Ramos (cell line): ENCODE measurements around the gene C3orf33.

Experiments used
- in situ Hi-C: fragments of 300-500 bp; cut with MboI; formaldehyde crosslinking; loops from one replicate; pipeline ENCODE4 v1.14.3; 2022; ENCODE audit warnings: low sequenced_read_pairs; ENCODE audit not compliant: unreplicated experiment

C3orf33 gene

DNA sequence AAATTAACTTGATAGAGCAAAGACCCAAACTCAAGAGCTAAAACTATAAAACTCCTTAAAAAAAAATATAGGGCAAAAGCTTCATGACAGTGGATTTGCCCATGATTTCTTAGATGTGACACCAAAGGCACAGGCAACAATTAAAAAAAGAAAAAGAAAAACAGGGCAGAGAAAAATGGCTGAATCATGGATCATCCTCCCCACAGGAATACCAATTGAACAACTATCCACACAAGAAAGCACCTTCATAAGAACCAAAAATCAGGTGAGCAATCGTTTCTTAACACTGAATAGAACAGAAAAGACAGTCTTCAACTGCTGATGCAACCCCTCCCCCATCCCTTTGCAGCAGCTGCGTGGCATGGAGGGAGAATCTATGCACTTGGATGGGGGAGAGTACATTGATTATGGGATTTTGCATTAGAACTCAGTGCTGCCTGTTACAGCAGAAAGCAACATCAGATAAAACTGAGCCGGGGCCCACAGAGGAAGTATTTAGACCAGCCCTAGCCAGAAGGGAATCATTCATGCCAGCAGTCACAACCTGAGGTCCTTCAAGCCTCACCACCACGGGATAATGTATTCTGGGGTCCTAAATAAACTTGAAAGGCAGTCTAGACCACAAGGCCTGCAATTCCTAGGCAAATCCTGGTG is 15.7 kb downstream of the C3orf33 start:
- in situ Hi-C loops: no loop called here

DNA sequence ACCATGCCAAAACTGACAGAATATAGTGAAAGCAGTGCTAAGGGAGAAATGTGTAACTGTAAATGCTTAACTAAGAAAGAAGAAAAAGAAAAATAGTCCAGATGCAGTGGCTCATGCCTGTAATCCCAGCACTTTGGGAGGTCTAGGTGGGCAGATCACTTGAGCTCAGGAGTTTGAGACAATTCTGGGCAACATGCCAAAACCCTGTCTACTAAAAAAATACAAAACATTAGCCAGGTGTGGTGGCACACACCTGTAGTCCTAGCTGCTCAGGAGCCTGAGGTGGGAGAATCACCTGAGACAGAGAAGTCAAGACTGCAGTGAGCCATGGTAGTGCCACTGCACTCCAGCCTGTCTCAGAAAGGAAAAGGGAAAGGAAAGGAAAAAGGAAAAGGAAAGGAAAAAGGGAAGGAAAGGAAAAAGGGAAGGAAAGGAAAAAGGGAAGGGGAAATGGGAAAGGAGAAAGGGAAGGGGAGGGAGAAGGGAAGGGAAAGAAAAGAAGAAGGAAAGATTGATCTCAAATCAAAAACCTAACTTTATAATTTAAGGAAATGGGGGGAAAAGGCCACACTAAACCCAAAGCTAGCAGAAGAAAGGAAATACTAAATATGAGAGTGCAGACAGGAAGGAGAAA is 20.3 kb downstream of the C3orf33 start:
- in situ Hi-C loops: no loop called here

GRCh38 chr3:155782390-155782953 is 23.6 kb downstream of the C3orf33 start:
- in situ Hi-C loops: no loop called here

- in situ Hi-C loops: no loop called here
Observed at GRCh38 chr3:155780291-155780690, 25.8 kb downstream of the C3orf33 start.

GRCh38 chr3:155778462-155778861 is 27.6 kb downstream of the C3orf33 start:
- in situ Hi-C loops: no loop called here

GRCh38 chr3:155772801-155773200 is 33.3 kb downstream of the C3orf33 start:
- in situ Hi-C loops: no loop called here

DNA sequence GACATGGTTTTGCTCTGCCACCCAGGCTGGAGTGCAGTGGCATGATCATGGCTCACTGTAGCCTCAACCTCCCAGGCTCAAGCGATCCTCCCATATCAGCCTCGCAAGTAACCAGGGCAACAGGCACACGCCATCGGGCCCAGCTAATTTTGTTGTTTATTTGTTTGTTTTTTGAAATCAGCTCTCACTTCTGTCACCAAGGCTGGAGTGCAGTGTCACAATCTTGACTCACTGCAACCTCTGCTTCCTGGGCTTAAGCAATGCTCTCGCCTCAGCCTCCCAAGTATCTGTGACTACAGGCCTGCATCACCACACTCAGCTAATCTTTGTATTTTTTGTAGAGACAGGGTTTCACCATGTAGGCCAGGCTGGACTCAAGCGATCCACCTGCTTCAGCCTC is 35.0 kb downstream of the C3orf33 start:
- in situ Hi-C loops: no loop called here

- in situ Hi-C loops: no loop called here
Observed at GRCh38 chr3:155766206-155766605, 39.9 kb downstream of the C3orf33 start.

GRCh38 chr3:155763870-155764463 is 42.1 kb downstream of the C3orf33 start:
- in situ Hi-C loops: no loop called here

- in situ Hi-C loops: no loop called here
Observed at GRCh38 chr3:155760653-155761052, 45.4 kb downstream of the C3orf33 start.

DNA sequence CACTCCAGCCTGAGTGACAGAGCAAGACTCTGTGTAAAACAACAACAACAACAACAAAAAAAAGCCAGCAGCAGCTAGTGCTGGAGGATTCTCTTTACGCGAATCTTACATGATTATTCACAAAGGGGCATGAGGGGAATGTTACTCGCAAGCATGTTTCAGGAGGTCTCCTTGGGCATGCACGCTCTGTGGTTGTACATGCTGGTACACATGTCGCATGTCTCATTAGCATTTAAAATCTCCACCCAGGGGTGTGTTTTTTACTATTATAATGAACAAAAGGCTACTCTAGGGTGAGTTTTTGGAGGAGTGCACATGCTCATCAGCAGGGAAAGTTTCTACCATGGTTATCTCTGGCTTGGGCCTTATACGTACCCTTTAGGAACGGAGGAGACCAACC is 48.5 kb downstream of the C3orf33 start:
- in situ Hi-C loops: no loop called here

DNA sequence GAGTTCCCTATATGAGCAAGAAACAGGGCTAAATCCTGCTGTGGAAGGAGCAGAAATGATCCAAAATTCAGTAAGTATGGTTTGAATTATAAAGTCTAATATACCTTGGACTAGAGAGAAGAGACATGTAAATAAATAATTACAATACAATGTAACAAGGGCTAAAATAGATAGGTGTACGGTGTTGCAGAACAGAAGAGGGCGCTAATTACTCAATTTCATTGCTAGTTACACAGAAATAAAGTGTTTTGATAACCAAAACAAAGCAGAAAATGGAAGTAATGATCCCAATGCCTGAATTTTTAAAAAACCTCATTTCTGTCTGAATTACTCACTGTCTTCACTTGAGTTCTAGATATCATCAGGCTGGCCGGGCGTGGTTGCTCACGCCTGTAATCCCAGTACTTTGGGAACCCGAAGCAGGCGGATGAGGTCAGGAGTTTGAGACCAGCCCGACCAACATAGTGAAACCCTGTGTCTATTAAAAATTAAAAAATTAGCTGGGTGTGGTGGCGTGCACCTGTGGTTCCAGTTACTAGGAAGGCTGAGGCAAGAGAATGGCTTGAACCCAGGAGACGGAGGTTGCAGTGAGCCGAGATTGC is 52.9 kb downstream of the C3orf33 start:
- in situ Hi-C loops: no loop called here

- in situ Hi-C loops: no loop called here
Observed at GRCh38 chr3:155748611-155749365, 57.3 kb downstream of the C3orf33 start.

DNA sequence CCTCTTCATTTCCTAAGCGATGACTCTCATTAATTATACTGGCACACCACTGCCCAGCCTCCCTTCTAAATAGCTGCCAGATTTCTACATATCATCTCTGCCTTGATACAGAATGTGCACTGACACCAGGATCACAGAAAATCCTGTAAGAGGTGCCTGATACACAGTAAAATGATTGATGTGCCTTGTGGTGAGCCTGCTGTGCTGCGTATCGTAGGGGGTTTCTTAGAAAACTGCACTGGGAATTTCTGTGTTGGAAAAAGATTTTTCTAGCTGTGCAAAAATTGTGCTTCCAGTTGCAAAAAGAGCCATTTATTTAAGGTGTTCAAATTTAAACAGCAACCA is 58.2 kb downstream of the C3orf33 start:
- in situ Hi-C loops: no loop called here

DNA sequence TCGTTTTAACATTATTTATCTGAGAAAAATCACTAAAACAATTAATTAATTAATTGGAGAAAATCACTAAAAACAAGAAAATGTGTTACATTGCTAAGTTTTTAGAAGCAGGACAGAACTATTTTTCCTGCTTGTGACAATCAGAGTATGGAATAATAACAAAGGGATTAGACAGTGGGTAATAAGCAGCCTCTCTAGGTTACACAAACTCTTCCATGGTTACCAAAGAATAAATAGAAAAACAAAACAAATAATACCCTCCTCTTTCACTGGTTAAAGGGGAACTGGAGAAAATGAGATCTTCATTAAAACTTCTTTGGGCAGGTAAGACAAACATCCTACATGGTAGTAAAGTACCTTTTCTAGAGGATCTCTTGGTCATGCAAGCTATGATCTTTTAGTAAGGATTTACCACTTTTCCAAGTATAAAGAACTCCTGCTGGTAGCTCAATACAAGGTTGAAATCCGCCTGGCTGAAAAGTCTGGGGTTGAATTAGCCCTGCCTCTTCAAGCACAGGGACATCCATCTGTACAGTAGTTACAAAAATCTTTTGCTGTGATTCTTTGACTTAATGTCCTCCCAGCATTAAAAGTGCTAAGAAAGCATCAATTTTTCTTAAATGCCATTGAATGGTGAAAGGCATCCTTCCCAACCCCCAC is 58.7 kb downstream of the C3orf33 start:
- in situ Hi-C loops: no loop called here

DNA sequence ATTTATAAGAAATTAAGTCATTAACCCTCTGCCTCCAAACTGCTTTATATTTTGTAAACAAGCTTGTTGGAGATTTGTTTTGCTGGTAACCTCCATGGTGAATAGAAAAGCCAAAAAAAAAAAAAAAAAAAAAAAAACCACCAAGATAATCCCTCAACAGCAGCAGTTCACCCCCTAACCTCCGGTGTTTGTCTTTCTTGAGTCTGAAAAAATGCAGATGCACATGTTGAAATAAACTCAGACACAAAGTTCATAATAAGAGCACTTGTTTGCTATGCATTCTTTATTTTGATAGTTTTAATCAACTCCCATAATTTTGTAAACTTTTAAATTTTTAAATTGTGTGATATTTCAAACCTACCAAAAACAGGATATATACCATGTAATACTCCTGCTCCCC is 59.4 kb downstream of the C3orf33 start:
- in situ Hi-C loops: no loop called here

GRCh38 chr3:155745795-155746550 is 60.1 kb downstream of the C3orf33 start:
- in situ Hi-C loops: no loop called here

- in situ Hi-C loops: no loop called here
Observed at GRCh38 chr3:155744626-155745324, 61.3 kb downstream of the C3orf33 start, which contains the start of gene PLCH1. Gene PLCH1 (minus strand): TSS chr3:155745071. CDS start chr3:155704224, 40,847 bp downstream.
